Sigmoid colon (tissue), 7 donors: ENCODE results near the gene ANKMY1. TPM values are rescaled to one million over a fixed set of nuclear protein-coding genes. Genes with fewer than 3 reads are reported as not detected.
A peak's percentile ranks its signal among the peaks of the same experiment; 100 is the strongest.

Source experiments
- DNase-seq: peaks from one replicate; pipeline ENCODE4 v3.0.0-alpha.2; 2019
- H3K27ac ChIP-seq, 4 donors: fragments of 200-600 bp; sonication (generic); one replicate each; pipeline ENCODE4 v1.5.1; 2016 to 2019; ENCODE audit warnings: mild to moderate bottlenecking in 1 of 4
- H3K27me3 ChIP-seq, 3 donors: fragments of 200-600 bp; sonication (generic); one replicate each; pipeline ENCODE4 v1.5.1; 2019; ENCODE audit warnings: mild to moderate bottlenecking in 1 of 3
- H3K36me3 ChIP-seq, 4 donors: fragments of 200-600 bp; sonication (generic); one replicate each; pipeline ENCODE4 v1.5.1; 2016 to 2019
- H3K4me1 ChIP-seq, 4 donors: fragments of 200-600 bp; sonication (generic); one replicate each; pipeline ENCODE4 v1.5.1; 2017 to 2019
- H3K4me3 ChIP-seq, 4 donors: fragments of 200-600 bp; sonication (generic); one replicate each; pipeline ENCODE4 v1.5.1; 2017 to 2019; ENCODE audit warnings: mild to moderate bottlenecking in 2 of 4, moderate library complexity in 1 of 4
- H3K9me3 ChIP-seq, 4 donors: fragments of 200-600 bp in 3 of 4; sonication (generic) in 3 of 4; one replicate each; pipeline versions ENCODE4 v1.5.1 to v1.6.1; 2013 to 2019
- CTCF ChIP-seq, 4 experiments: fragments of 450-650 bp in 3 of 4; fragments of 200-600 bp in 1 of 4; IDR thresholded peaks; one replicate each; pipeline ENCODE4 v1.5.1; 2016 to 2019; ENCODE audit warnings: antibody characterized with exemption in 4 of 4, mild to moderate bottlenecking in 3 of 4, moderate library complexity in 2 of 4
- EP300 ChIP-seq, 4 donors: sonication (generic); formaldehyde crosslinking; IDR thresholded peaks; one replicate each; pipeline ENCODE4 v1.6.1; 2017; ENCODE audit warnings: antibody characterized with exemption in 4 of 4
- POLR2A ChIP-seq, 2 donors: fragments of 450-650 bp; IDR thresholded peaks; one replicate each; pipeline ENCODE4 v1.6.1; 2016; ENCODE audit warnings: antibody characterized with exemption in 2 of 2, mild to moderate bottlenecking in 2 of 2, moderate library complexity in 2 of 2
- POLR2AphosphoS5 ChIP-seq, 4 donors: sonication (generic); formaldehyde crosslinking; IDR thresholded peaks; one replicate each; pipeline ENCODE4 v1.6.1; 2017; ENCODE audit warnings: antibody characterized with exemption in 4 of 4
- WGBS, 2 donors: extraction: QIAGEN DNeasy Blood & Tissue Kit; methylation state at CpG; one replicate each; pipeline ENCODE4 v1.1.7; 2013; 5-methylcytosine and 5-hydroxymethylcytosine counted together
- intact Hi-C: fragments of 100-400 bp; cut with DNase I; formaldehyde crosslinking; loops from one replicate; pipeline ENCODE4 v1.15.1; 2023
- polyA plus RNA-seq, 3 donors: library from polyadenylated mRNA; stranded (reverse); fragments of 200-250 nt; gene quantifications; one replicate each; pipeline ENCODE4 v1.2.3, GENCODE V29; 2013
- total RNA-seq, 4 donors: library from RNA; depleted of rRNA; stranded (reverse); fragments of >200 nt; gene quantifications; one replicate each; pipeline ENCODE4 v1.1.0, GENCODE V29; 2016
- donor health status: healthy with polysubstance abuse.
- donor health status: Bipolar disorder and iron deficiency.
- donor health status: healthy.

The ANKMY1 gene
- total and polyA plus RNA-seq, 7 donors, result 3.6 to 14.0 (median 8.9) TPM

GRCh38 chr2:240560084-240560479 is 2.3 kb upstream of the ANKMY1 start, which contains the start of gene DUSP28:
Gene DUSP28 (plus strand): TSS chr2:240560357. CDS start chr2:240560685, 328 bp downstream.
- DNase-seq, result peak; percentile 96
- Histone ChIP-seq H3K27me3 (peaks cover 0 to 19% (median 0%) of the 10 kb centered on the region in 3 donors), H3K4me1 (peaks cover 2 to 46% (median 38%) of the 10 kb centered on the region in 4 donors), H3K36me3 (peaks cover 0 to 9% (median 0%) of the 10 kb centered on the region in 4 donors), H3K4me3 (peak within 1 kb of the TSS; percentile 68 to 93 (median 85)), H3K9me3 (no peaks in the 10 kb centered on the region), H3K27ac (peak within 1 kb of the TSS; percentile 97 to 100 (median 100))
- TF ChIP-seq POLR2AphosphoS5 (IDR thresholded peaks at IDR 0.05) (peak; percentile 89 to 97 (median 95)), POLR2A (IDR thresholded peaks at IDR 0.05) (peak in 1 of 2 donors; percentile 52), EP300 (IDR thresholded peaks at IDR 0.05) (no peak), CTCF (IDR thresholded peaks at IDR 0.05) (no peak)
- 0% methylated on average over 39 of the region's 39 CpGs for WGBS, 2 donors
- intact Hi-C loops, result loop anchor here (10.0 kb wide), 2 partner anchors 275 to 755 kb away; partner anchors contain the start of genes HDLBP and SEPTIN2

- WGBS, 2 donors, result 92 to 93% methylated on average over 3 of the region's 3 CpGs
- peak; percentile 42 for DNase-seq
Measured at GRCh38 chr2:240559286-240559685, 1.5 kb upstream of the ANKMY1 start.

GRCh38 chr2:240558236-240558761 is 511 bp upstream of the ANKMY1 start:
- TF ChIP-seq POLR2A (IDR thresholded peaks at IDR 0.05), result no peak
- TF ChIP-seq EP300 (IDR thresholded peaks at IDR 0.05), result no peak
- TF ChIP-seq CTCF (IDR thresholded peaks at IDR 0.05), result no peak
- Histone ChIP-seq H3K27ac (no peak overlapping the region), H3K4me1 (peaks cover 2 to 46% (median 38%) of the 10 kb centered on the region in 4 donors), H3K36me3 (peaks cover 0 to 9% (median 0%) of the 10 kb centered on the region in 4 donors), H3K4me3 (peak overlapping the region in 3 of 4 donors; percentile 34 to 53 (median 52)), H3K9me3 (no peaks in the 10 kb centered on the region), H3K27me3 (peaks cover 0 to 19% (median 0%) of the 10 kb centered on the region in 3 donors)
- 84 to 85% methylated on average over 18 of the region's 18 CpGs for WGBS, 2 donors
- intact Hi-C loops, result loop anchor here (5.0 kb wide), 2 partner anchors 39 to 326 kb away; no protein-coding TSS in a partner anchor
- peak; percentile 42 for DNase-seq

More at GRCh38 chr2:240559286-240559685, 1.5 kb upstream of the ANKMY1 start:
- Histone ChIP-seq H3K9me3 (no peaks in the 10 kb centered on the region), H3K27me3 (peaks cover 0 to 19% (median 0%) of the 10 kb centered on the region in 3 donors), H3K4me1 (peaks cover 2 to 46% (median 38%) of the 10 kb centered on the region in 4 donors), H3K27ac (peak overlapping the region in 1 of 4 donors; percentile 100), H3K4me3 (no peak overlapping the region), H3K36me3 (peaks cover 0 to 9% (median 0%) of the 10 kb centered on the region in 4 donors)
- TF ChIP-seq EP300 (IDR thresholded peaks at IDR 0.05) (no peak), POLR2A (IDR thresholded peaks at IDR 0.05) (no peak), CTCF (IDR thresholded peaks at IDR 0.05) (no peak), POLR2AphosphoS5 (IDR thresholded peaks at IDR 0.05) (no peak)
- intact Hi-C loops, result loop anchor here (5.0 kb wide), 2 partner anchors 38 to 327 kb away; no protein-coding TSS in a partner anchor

- peak overlapping the region; percentile 13 to 53 (median 43) for H3K4me3 ChIP-seq
- H3K9me3 ChIP-seq, result no peaks in the 10 kb centered on the region
- intact Hi-C loops, result loop anchor here (5.0 kb wide), 2 partner anchors 40 to 325 kb away; no protein-coding TSS in a partner anchor
- TF ChIP-seq CTCF (IDR thresholded peaks at IDR 0.05), result no peak
- peaks cover 2 to 46% (median 36%) of the 10 kb centered on the region in 4 donors for H3K4me1 ChIP-seq
- whole genome bisulfite sequencing, 2 donors, result 39 to 62% methylated on average over 51 of the region's 51 CpGs
- no peak overlapping the region for H3K27ac ChIP-seq
- peaks cover 0 to under 1% (median 0%) of the 10 kb centered on the region in 4 donors for H3K36me3 ChIP-seq
- DNase-seq, result no peak
- H3K27me3 ChIP-seq, result peaks cover 0 to 19% (median 0%) of the 10 kb centered on the region in 3 donors
Measured at GRCh38 chr2:240557101-240557751, 562 bp downstream of the ANKMY1 start.
